AG10803 (cell line): Measurements from ENCODE around the gene IQCE.
"Not testable (repeated sequence)": the region's sequence is repeated elsewhere in the genome, so short reads cannot be mapped to it uniquely, and the experiment has no call there.

ENCODE experiments used
- DNase-seq: peaks from one replicate; pipeline ENCODE4 v3.0.0; 2010; ENCODE audit warnings: low read depth
- H3K4me3 ChIP-seq: 2 replicates; pipeline ENCODE4 v1.5.1; 2011; ENCODE audit warnings: mild to moderate bottlenecking, low read length, control low read depth
- TF ChIP-seq, protein P1 (sequence below): conservative IDR thresholded peaks from 2 replicates; pipeline ENCODE4 v1.5.1; 2011; ENCODE audit warnings: mild to moderate bottlenecking, low read length, control low read depth, inconsistent platforms

The IQCE gene

GRCh38 chr7:2583798-2584580, 25.2 kb downstream of the IQCE start:
- DNase-seq = no peak
- no peak overlapping the region for H3K4me3 ChIP-seq
- TF ChIP-seq, protein P1, sequence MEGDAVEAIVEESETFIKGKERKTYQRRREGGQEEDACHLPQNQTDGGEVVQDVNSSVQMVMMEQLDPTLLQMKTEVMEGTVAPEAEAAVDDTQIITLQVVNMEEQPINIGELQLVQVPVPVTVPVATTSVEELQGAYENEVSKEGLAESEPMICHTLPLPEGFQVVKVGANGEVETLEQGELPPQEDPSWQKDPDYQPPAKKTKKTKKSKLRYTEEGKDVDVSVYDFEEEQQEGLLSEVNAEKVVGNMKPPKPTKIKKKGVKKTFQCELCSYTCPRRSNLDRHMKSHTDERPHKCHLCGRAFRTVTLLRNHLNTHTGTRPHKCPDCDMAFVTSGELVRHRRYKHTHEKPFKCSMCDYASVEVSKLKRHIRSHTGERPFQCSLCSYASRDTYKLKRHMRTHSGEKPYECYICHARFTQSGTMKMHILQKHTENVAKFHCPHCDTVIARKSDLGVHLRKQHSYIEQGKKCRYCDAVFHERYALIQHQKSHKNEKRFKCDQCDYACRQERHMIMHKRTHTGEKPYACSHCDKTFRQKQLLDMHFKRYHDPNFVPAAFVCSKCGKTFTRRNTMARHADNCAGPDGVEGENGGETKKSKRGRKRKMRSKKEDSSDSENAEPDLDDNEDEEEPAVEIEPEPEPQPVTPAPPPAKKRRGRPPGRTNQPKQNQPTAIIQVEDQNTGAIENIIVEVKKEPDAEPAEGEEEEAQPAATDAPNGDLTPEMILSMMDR = no peak

GRCh38 chr7:2585446-2585845, 26.7 kb downstream of the IQCE start:
- H3K4me3 ChIP-seq = no peak overlapping the region
- no peak for DNase-seq
- TF ChIP-seq, protein P1 = no peak

- H3K4me3 ChIP-seq = no peak overlapping the region
- DNase-seq = no peak
- TF ChIP-seq, protein P1 = no peak
Observed at GRCh38 chr7:2586326-2587020, 27.7 kb downstream of the IQCE start.

GRCh38 chr7:2587134-2587533, 28.4 kb downstream of the IQCE start:
- no peak for DNase-seq
- TF ChIP-seq, protein P1 = no peak
- no peak overlapping the region for H3K4me3 ChIP-seq

DNA sequence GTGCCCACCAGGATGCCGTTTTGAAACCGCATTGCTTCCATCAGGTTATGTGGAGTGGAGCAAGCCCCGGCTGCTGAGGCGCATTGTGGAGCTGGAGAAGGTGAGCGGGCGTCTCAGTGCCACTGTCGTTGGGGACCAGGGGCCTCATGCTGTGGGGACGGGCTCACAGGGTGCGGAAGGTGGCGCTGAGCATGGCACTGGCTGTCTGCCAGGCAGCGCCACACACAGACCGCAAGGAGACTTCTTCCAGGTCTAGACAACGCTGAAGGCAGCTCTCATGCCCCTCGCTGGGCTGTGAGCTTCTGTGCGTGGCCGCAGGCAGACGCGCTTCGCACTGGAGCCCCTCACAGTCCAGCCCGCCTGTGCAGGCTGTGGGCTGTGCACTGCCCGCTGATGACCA, 29.0 kb downstream of the IQCE start:
- no peak overlapping the region for H3K4me3 ChIP-seq
- DNase-seq = no peak
- TF ChIP-seq, protein P1 = no peak

DNA sequence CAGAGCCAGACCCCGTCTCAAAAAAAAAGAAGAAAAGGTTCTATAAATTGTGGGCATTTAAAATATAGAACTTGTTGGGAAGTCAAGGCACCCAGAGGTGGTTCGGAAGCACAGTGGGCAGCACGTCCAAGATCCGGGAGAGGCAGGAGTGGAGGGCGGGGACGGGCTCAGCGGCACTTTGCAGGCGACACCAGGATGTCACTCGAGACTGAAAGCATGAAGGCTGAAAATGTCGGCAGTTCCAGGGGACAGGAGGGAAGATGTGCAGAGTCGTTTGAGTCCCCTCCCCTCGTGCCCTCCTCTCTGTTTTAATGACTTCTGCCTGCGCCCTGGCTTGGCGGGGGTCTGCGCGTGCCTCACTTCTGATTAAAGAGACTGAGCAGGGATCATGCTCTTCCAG, 30.6 kb downstream of the IQCE start:
- TF ChIP-seq, protein P1 = no peak
- H3K4me3 ChIP-seq = no peak overlapping the region
- DNase-seq = no peak

DNA sequence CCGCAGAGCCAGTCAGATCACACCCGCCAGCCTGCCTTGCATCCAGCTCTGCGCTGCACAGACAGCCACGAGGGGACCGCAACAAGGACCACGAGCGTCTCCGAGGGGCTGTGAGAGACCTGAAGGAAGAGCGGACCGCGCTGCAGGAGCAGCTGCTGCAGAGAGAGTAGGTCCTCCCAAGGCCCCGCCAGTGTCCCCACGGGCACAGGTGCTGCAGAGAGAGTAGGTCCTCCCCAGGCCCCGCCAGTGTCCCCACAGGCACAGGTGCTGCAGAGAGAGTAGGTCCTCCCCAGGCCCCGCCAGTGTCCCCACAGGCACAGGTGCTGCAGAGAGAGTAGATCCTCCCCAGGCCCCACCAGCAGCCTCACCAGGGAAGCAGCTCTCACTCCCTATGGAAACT, 31.2 kb downstream of the IQCE start:
- DNase-seq, H3K4me3 ChIP-seq: not testable (repeated sequence)
